Loucy (cell line): ENCODE data around the gene ABCG1.

Experiments
- H2AFZ ChIP-seq: fragments of 200-600 bp; sonication (generic); 2 replicates; pipeline ENCODE4 v1.6.0; 2016; ENCODE audit warnings: antibody characterized with exemption, mild to moderate bottlenecking, low read length, moderate library complexity
- H3F3A ChIP-seq: fragments of 200-600 bp; 2 replicates; pipeline ENCODE4 v1.6.0; 2016; ENCODE audit warnings: antibody characterized with exemption, low read depth, mild to moderate bottlenecking
- H3K27me3 ChIP-seq: fragments of 200-600 bp; sonication (generic); 2 replicates; pipeline ENCODE4 v1.6.1; 2014; ENCODE audit warnings: low read length, mild to moderate bottlenecking; ENCODE audit not compliant: insufficient read depth, poor library complexity, severe bottlenecking
- H3K36me3 ChIP-seq: fragments of 200-600 bp; sonication (generic); 2 replicates; pipeline ENCODE4 v1.6.1; 2016; ENCODE audit warnings: low read length; ENCODE audit not compliant: insufficient read depth
- H3K4me1 ChIP-seq: fragments of 200-600 bp; sonication (generic); 2 replicates; pipeline ENCODE4 v1.5.1; 2014; ENCODE audit warnings: low read length, mild to moderate bottlenecking; ENCODE audit not compliant: insufficient read depth, poor library complexity, severe bottlenecking
- H3K4me2 ChIP-seq: fragments of 200-600 bp; sonication (generic); 2 replicates; pipeline ENCODE4 v1.6.0; 2014; ENCODE audit warnings: antibody characterized with exemption, low read length, low read depth, mild to moderate bottlenecking; ENCODE audit not compliant: poor library complexity, severe bottlenecking
- H3K4me3 ChIP-seq: fragments of 200-600 bp; sonication (generic); 2 replicates; pipeline ENCODE4 v1.5.1; 2014; ENCODE audit warnings: low read length, mild to moderate bottlenecking, mixed read lengths; ENCODE audit not compliant: poor library complexity, severe bottlenecking
- H3K79me2 ChIP-seq: fragments of 200-600 bp; sonication (generic); 2 replicates; pipeline ENCODE4 v1.6.1; 2014; ENCODE audit warnings: low read length; ENCODE audit not compliant: insufficient read depth
- H3K9ac ChIP-seq: fragments of 200-600 bp; sonication (generic); 2 replicates; pipeline ENCODE4 v1.6.0; 2014; ENCODE audit warnings: mild to moderate bottlenecking, low read depth, low read length, moderate library complexity; ENCODE audit not compliant: poor library complexity, severe bottlenecking
- H3K9me2 ChIP-seq: fragments of 200-600 bp; sonication (generic); replicated peaks from 2 replicates; pipeline ENCODE4 v1.6.1; 2016; ENCODE audit warnings: low read depth, low read length, mixed read lengths
- H3K9me3 ChIP-seq: fragments of 200-600 bp; sonication (generic); 2 replicates; pipeline ENCODE4 v1.6.1; 2014; ENCODE audit warnings: mild to moderate bottlenecking, antibody characterized with exemption, low read length, low read depth; ENCODE audit not compliant: insufficient read depth
- H4K20me1 ChIP-seq: fragments of 200-600 bp; sonication (generic); 2 replicates; pipeline ENCODE4 v1.6.0; 2014; ENCODE audit warnings: antibody characterized with exemption, low read length, mild to moderate bottlenecking; ENCODE audit not compliant: insufficient read depth, poor library complexity, severe bottlenecking
- CTCF ChIP-seq: fragments of 200-600 bp; sonication (generic); conservative IDR thresholded peaks from 2 replicates; pipeline ENCODE4 v1.5.1; 2014; ENCODE audit warnings: mild to moderate bottlenecking, antibody characterized with exemption, low read length
- EZH2phosphoT487 ChIP-seq: fragments of 200-600 bp; IDR thresholded peaks from 2 replicates; pipeline ENCODE4 v1.6.1; 2018; ENCODE audit warnings: antibody characterized with exemption, mild to moderate bottlenecking, moderate library complexity, borderline replicate concordance

Gene ABCG1

GRCh38 chr21:42222386-42222785, 3.4 kb downstream of the ABCG1 start:
- Histone ChIP-seq H3F3A (no peaks in the 10 kb centered on the region), H2AFZ (no peak overlapping the region), H3K79me2 (peaks cover 87% of the 10 kb centered on the region), H3K4me3 (peak overlapping the region; percentile 86), H3K27me3 (no peaks in the 10 kb centered on the region), H3K9me3 (no peaks in the 10 kb centered on the region), H4K20me1 (peaks cover 14% of the 10 kb centered on the region), H3K9me2 (no peaks in the 10 kb centered on the region), H3K9ac (peak overlapping the region; percentile 86), H3K4me1 (peaks cover 69% of the 10 kb centered on the region), H3K36me3 (peaks cover 14% of the 10 kb centered on the region; the same call in 1 of the 2 replicates), H3K4me2 (peak overlapping the region; percentile 92)
- TF ChIP-seq CTCF = no peak
- TF ChIP-seq EZH2phosphoT487 = no peak

DNA sequence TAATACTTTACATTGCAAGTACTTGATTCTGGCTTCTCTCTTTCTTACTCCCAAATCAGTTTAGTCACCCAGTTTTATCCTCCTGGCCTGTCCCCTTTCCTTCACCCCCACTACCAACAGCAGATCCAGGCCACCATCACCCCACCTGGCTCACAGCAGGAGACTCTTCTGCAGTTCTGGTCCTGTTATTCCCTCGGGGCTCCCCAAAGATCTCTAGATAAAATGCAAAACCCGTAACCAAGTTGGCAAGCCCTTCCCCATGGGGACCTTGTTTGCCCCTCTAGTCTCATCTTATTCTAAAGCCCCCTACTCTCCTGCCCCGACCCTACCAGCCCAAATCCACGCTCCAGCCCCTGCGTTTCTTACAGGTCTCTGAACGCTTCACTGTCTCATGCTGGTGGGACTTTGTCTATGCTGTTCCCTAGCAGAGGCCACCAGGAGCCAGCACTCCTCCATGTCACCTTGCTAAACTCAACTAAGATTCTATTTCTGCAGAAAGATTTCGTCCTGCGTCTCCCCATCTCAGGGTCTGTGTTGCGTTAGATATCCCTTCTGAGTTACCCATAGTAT, 4.0 kb downstream of the ABCG1 start:
- Histone ChIP-seq H2AFZ (no peak overlapping the region), H3K9me3 (no peaks in the 10 kb centered on the region), H3K9me2 (no peaks in the 10 kb centered on the region), H3F3A (no peaks in the 10 kb centered on the region), H3K4me1 (peaks cover 75% of the 10 kb centered on the region), H3K4me3 (peak overlapping the region; percentile 86), H3K79me2 (peaks cover 92% of the 10 kb centered on the region), H3K27me3 (no peaks in the 10 kb centered on the region), H4K20me1 (peaks cover 14% of the 10 kb centered on the region), H3K9ac (peak overlapping the region; percentile 86), H3K4me2 (peak overlapping the region; percentile 92), H3K36me3 (peaks cover 14% of the 10 kb centered on the region; the same call in 1 of the 2 replicates)
- TF ChIP-seq EZH2phosphoT487 = no peak
- 0 out of 2 replicates have a peak, but pooled peaks have one; percentile 20 for TF ChIP-seq CTCF

- H2AFZ ChIP-seq = no peak overlapping the region
- H3F3A ChIP-seq = peaks cover 4% of the 10 kb centered on the region; the same call in 1 of the 2 replicates
- peaks cover 84% of the 10 kb centered on the region for H3K4me1 ChIP-seq
- H3K9me2 ChIP-seq = no peaks in the 10 kb centered on the region
- TF ChIP-seq CTCF (no peak), EZH2phosphoT487 (no peak)
- H3K36me3 ChIP-seq = peaks cover 14% of the 10 kb centered on the region; the same call in 1 of the 2 replicates
- peak overlapping the region; percentile 86 for H3K9ac ChIP-seq
- no peaks in the 10 kb centered on the region for H3K27me3 ChIP-seq
- H3K79me2 ChIP-seq = peaks cover 95% of the 10 kb centered on the region
- H4K20me1 ChIP-seq = peaks cover 14% of the 10 kb centered on the region
- no peak overlapping the region for H3K4me3 ChIP-seq
- H3K9me3 ChIP-seq = no peaks in the 10 kb centered on the region
- peak overlapping the region; percentile 92 for H3K4me2 ChIP-seq
These were observed 5.1 kb downstream of the ABCG1 start for GRCh38 chr21:42223826-42224575.
